ENCODE measurements around the gene B3GNT5. TPM values are rescaled to one million over a fixed set of nuclear protein-coding genes. Genes with fewer than 3 reads are reported as not detected.

Gene B3GNT5
- total RNA-seq, 2 experiments from 2014 or later = 20.2 to 22.8 TPM

GRCh38 chr3:183275937-183276336 is 22.9 kb downstream of the B3GNT5 start:
- no peak for ATAC-seq
- Mint-ChIP-seq H3K9me3 (ENCODE audit: low read depth) (no peaks in the 10 kb centered on the region), H3K27ac (no peak overlapping the region), H3K4me3 (no peak overlapping the region), H3K4me1 (peaks cover 30% of the 10 kb centered on the region), H3K27me3 (no peaks in the 10 kb centered on the region), H3K36me3 (ENCODE audit: low read depth) (peaks cover 12% of the 10 kb centered on the region)
- CTCF ChIA-PET = no interaction called here
- intact Hi-C loops (cut with DNase I, micrococcal nuclease) = no loop called here
- DNase-seq = no peak
- POLR2A ChIA-PET = interaction anchor here (1.2 kb wide), 1 partner anchor 10 kb away, joined by 5 read pairs; no protein-coding TSS in a partner anchor

DNA sequence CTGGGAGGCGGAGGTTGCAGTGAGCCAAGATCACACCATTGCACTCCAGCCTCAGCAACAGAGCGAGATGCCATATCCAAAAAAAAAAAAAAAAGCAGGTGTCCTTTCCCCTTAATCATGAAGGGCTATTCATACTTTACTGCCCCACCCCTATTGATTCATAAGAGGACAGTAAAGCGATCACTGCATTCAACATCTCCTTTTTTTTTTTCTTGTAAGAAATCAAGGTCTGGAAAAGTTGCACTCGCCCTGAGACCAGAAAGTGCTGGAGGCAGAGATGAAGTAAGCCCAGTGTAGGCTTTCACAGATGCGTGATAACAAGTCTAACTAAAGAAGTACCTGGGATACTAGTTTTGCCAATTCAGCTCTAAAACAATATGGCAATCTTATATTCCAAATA is 24.2 kb downstream of the B3GNT5 start:
- H3K9me3 Mint-ChIP-seq (ENCODE audit: low read depth) = no peaks in the 10 kb centered on the region
- DNase-seq (no peak), ATAC-seq (no peak)
- intact Hi-C loops (cut with DNase I, micrococcal nuclease) = no loop called here
- H3K4me1 Mint-ChIP-seq = peaks cover 25% of the 10 kb centered on the region
- POLR2A ChIA-PET = interaction anchor here (0.6 to 1.2 kb wide), 2 partner anchors 9 to 30 kb away, joined by 3 to 5 read pairs; no protein-coding TSS in a partner anchor
- H3K4me3 Mint-ChIP-seq = no peak overlapping the region
- peaks cover 5% of the 10 kb centered on the region for H3K36me3 Mint-ChIP-seq (ENCODE audit: low read depth)
- CTCF ChIA-PET = interaction anchor here (0.6 kb wide), 1 partner anchor 91 kb away, joined by 4 read pairs; no protein-coding TSS in a partner anchor
- no peak overlapping the region for H3K27ac Mint-ChIP-seq
- H3K27me3 Mint-ChIP-seq = no peaks in the 10 kb centered on the region

DNA sequence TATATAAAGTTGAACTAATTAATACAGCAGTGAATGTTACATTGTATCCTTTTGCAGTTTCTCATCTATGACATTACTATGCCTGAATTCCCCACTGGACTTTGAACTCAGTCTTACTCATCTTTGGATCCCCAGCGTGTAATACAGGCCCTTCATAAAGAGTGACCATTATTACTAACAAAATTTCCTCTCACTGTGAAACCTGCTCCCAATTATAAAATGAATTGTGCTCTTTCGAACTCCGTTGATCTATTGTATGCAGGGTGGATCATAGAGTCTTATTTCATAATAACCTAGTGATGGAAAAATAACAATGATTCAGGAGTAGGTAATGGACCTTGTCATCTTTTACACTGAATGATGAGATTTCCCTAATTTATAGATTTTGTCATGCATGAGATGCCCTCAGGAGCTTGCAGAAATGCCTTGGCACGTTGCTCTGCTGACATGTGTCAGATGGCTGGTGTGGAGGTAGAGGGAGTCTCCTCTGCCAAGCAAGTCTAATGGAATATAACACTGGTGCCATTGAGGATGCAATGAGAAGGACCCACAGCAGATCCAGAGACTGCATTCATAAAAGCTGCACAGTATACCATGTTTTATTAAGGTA is 25.5 kb downstream of the B3GNT5 start:
- POLR2A ChIA-PET = no interaction called here
- H3K27ac Mint-ChIP-seq = no peak overlapping the region
- peaks cover 27% of the 10 kb centered on the region for H3K4me1 Mint-ChIP-seq
- no peaks in the 10 kb centered on the region for H3K9me3 Mint-ChIP-seq (ENCODE audit: low read depth)
- H3K4me3 Mint-ChIP-seq = no peak overlapping the region
- intact Hi-C loops (cut with DNase I, micrococcal nuclease) = no loop called here
- CTCF ChIA-PET = no interaction called here
- ATAC-seq (no peak), DNase-seq (no peak)
- no peaks in the 10 kb centered on the region for H3K36me3 Mint-ChIP-seq (ENCODE audit: low read depth)
- no peaks in the 10 kb centered on the region for H3K27me3 Mint-ChIP-seq

- ChIA-PET CTCF (interaction anchor here (1.5 kb wide), 1 partner anchor 19 kb away, joined by 4 read pairs; no protein-coding TSS in a partner anchor), POLR2A (interaction anchor here (0.7 kb wide), 1 partner anchor 12 kb away, joined by 4 read pairs; no protein-coding TSS in a partner anchor)
- ATAC-seq (no peak), DNase-seq (no peak)
- intact Hi-C loops (cut with DNase I, micrococcal nuclease) = no loop called here
- H3K9me3 Mint-ChIP-seq (ENCODE audit: low read depth) = no peaks in the 10 kb centered on the region
- H3K27ac Mint-ChIP-seq = no peak overlapping the region
- H3K4me3 Mint-ChIP-seq = no peak overlapping the region
- peaks cover 29% of the 10 kb centered on the region for H3K4me1 Mint-ChIP-seq
- no peaks in the 10 kb centered on the region for H3K36me3 Mint-ChIP-seq (ENCODE audit: low read depth)
- H3K27me3 Mint-ChIP-seq = no peaks in the 10 kb centered on the region
Measured at GRCh38 chr3:183279371-183279770, 26.3 kb downstream of the B3GNT5 start.

DNA sequence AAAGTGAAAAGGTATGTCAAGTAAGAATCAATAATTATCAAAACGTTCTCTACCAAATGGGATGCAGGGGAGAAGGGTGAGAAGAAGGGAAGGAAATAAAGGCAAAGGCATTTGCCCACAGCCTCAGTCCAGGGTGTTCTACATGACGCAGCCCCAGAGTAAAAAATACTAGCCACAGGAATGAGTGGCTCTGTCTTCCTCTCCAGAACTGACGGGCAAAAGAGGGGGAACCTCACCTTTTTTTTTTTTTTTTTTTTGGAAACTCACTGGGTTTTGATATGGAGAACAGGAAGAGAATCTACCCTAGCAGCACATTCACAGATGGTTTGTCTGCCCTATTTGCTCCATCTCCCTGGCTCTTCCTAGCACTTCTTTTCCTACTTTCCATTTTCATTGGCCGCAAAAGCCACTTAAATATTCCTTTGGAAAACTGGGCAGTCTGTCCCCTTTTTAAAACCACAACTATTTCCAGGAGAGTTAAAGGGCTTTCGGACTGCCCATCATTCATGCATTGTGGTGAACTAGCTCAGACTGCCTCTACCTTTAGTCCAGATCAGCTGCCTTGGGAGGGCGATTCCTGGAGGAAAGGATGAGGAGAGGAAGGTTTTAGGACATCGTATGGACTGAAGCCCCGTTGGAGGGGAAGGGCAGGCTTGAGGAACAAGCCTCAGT is 28.2 kb downstream of the B3GNT5 start:
- Mint-ChIP-seq H3K27me3 (no peaks in the 10 kb centered on the region), H3K4me3 (no peak overlapping the region), H3K4me1 (peaks cover 31% of the 10 kb centered on the region), H3K36me3 (ENCODE audit: low read depth) (no peaks in the 10 kb centered on the region), H3K27ac (no peak overlapping the region), H3K9me3 (ENCODE audit: low read depth) (no peaks in the 10 kb centered on the region)
- no peak for DNase-seq
- POLR2A ChIA-PET = no interaction called here
- no peak for ATAC-seq
- intact Hi-C loops (cut with DNase I, micrococcal nuclease) = loop anchor here in 1 of 2 experiments (10.0 kb wide), 2 partner anchors 296 to 486 kb away; partner anchors contain the start of genes ATP11B and DCUN1D1
- CTCF ChIA-PET = interaction anchor here (1.0 to 2.6 kb wide), 3 partner anchors 10 to 101 kb away, joined by 3 to 6 read pairs (median 3); no protein-coding TSS in a partner anchor

DNA sequence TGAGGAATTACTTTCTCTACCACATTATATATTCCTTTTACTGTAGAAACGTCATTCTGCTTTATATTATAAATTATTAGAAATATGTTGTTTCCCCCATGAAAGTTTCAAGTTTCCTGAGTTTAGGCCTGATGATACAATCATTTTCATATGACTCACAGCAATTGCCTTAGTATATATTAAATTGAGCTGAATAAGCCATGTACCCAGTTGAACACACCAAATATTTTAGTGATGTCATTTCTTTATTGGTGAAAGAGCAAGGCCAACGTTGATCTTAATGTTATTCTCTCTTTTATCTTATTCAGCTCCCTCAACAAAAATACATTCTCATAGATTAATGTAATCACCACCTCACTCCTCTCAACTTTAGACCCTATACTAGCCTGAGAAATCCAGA is 30.8 kb downstream of the B3GNT5 start:
- H3K4me3 Mint-ChIP-seq = no peak overlapping the region
- DNase-seq = no peak
- peaks cover 43% of the 10 kb centered on the region for H3K4me1 Mint-ChIP-seq
- H3K27me3 Mint-ChIP-seq = no peaks in the 10 kb centered on the region
- no peak for ATAC-seq
- no peaks in the 10 kb centered on the region for H3K9me3 Mint-ChIP-seq (ENCODE audit: low read depth)
- peaks cover 2% of the 10 kb centered on the region for H3K36me3 Mint-ChIP-seq (ENCODE audit: low read depth)
- ChIA-PET CTCF (interaction anchor here (1.0 to 3.3 kb wide), 3 partner anchors 12 to 102 kb away, joined by 4 to 15 read pairs (median 6); no protein-coding TSS in a partner anchor), POLR2A (no interaction called here)
- intact Hi-C loops (cut with DNase I, micrococcal nuclease) = loop anchor here (2.0 to 10.0 kb wide), 3 partner anchors 73 to 489 kb away; partner anchors contain the start of genes ATP11B (in 1 of the 2) and DCUN1D1 (in 1 of the 2)
- H3K27ac Mint-ChIP-seq = peak overlapping the region; percentile 52

- POLR2A ChIA-PET = interaction anchor here (0.7 to 2.2 kb wide), 2 partner anchors 18 to 197 kb away, joined by 3 to 39 read pairs; no protein-coding TSS in a partner anchor
- intact Hi-C loops (cut with DNase I, micrococcal nuclease) = loop anchor here (2.0 to 10.0 kb wide), 3 partner anchors 74 to 490 kb away; partner anchors contain the start of genes ATP11B (in 1 of the 2) and DCUN1D1 (in 1 of the 2)
- CTCF ChIA-PET = interaction anchor here (1.3 to 3.3 kb wide), 5 partner anchors 10 to 99 kb away, joined by 3 to 18 read pairs (median 12); no protein-coding TSS in a partner anchor
Measured at GRCh38 chr3:183284570-183284969, 31.5 kb downstream of the B3GNT5 start.

DNA sequence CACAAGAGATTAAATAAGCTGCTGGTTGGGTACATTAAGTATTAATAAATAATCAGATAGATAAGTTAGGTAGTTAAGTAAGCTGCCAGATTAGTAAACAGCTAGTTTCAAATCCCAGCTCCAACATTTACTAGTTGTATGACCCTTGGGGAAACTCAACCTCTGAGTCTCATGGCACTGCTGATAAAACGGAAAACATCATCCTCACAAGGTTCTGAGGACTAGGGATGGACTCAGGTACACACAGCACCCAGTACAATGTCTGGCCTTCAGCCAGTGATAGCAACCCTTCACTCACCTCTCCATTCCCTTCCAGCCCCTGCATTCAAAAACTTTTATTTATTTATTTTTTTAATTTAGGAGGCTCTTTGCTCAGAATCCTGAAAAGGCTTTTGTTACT is 32.3 kb downstream of the B3GNT5 start:
- ATAC-seq = no peak
- no peak for DNase-seq
- H3K4me1 Mint-ChIP-seq = peaks cover 43% of the 10 kb centered on the region
- POLR2A ChIA-PET = interaction anchor here (1.2 to 2.2 kb wide), 7 partner anchors 9 to 270 kb away, joined by 4 to 39 read pairs (median 6); partner anchors contain the start of genes B3GNT5 and KLHL6
- CTCF ChIA-PET = interaction anchor here (0.9 to 3.3 kb wide), 11 partner anchors 10 to 100 kb away, joined by 3 to 18 read pairs (median 5); no protein-coding TSS in a partner anchor
- peak overlapping the region; percentile 56 for H3K4me3 Mint-ChIP-seq
- no peaks in the 10 kb centered on the region for H3K27me3 Mint-ChIP-seq
- H3K9me3 Mint-ChIP-seq (ENCODE audit: low read depth) = no peaks in the 10 kb centered on the region
- peak overlapping the region; percentile 98 for H3K27ac Mint-ChIP-seq
- intact Hi-C loops (cut with DNase I, micrococcal nuclease) = loop anchor here (1.0 to 10.0 kb wide), 8 partner anchors 32 to 491 kb away; partner anchors contain the start of genes ATP11B (in 1 of the 2), B3GNT5 (in 1 of the 2), DCUN1D1 (in 1 of the 2) and KLHL24 (in 1 of the 2)
- H3K36me3 Mint-ChIP-seq (ENCODE audit: low read depth) = peaks cover 2% of the 10 kb centered on the region

More at GRCh38 chr3:183284570-183284969, 31.5 kb downstream of the B3GNT5 start:
- H3K4me3 Mint-ChIP-seq = no peak overlapping the region
- peak overlapping the region; percentile 98 for H3K27ac Mint-ChIP-seq
- peaks cover 2% of the 10 kb centered on the region for H3K36me3 Mint-ChIP-seq (ENCODE audit: low read depth)
- H3K4me1 Mint-ChIP-seq = peaks cover 43% of the 10 kb centered on the region
- DNase-seq (no peak), ATAC-seq (no peak)
- H3K27me3 Mint-ChIP-seq = no peaks in the 10 kb centered on the region
- H3K9me3 Mint-ChIP-seq (ENCODE audit: low read depth) = no peaks in the 10 kb centered on the region

GRCh38 chr3:183285828-183286457 is 32.9 kb downstream of the B3GNT5 start:
- H3K27ac Mint-ChIP-seq = peak overlapping the region; percentile 98
- ChIA-PET CTCF (interaction anchor here (0.9 to 3.3 kb wide), 12 partner anchors 11 to 163 kb away, joined by 3 to 18 read pairs (median 4); no protein-coding TSS in a partner anchor), POLR2A (interaction anchor here (0.6 to 2.2 kb wide), 12 partner anchors 9 to 270 kb away, joined by 3 to 39 read pairs (median 4); partner anchors contain the start of genes B3GNT5, KLHL6 and LAMP3)
- H3K36me3 Mint-ChIP-seq (ENCODE audit: low read depth) = peaks cover 2% of the 10 kb centered on the region
- intact Hi-C loops (cut with DNase I, micrococcal nuclease) = loop anchor here (1.0 to 10.0 kb wide), 16 partner anchors 20 to 491 kb away; partner anchors contain the start of genes B3GNT5 (in 2 of the 2), KLHL6 (in 2 of the 2), ATP11B (in 1 of the 2) and DCUN1D1 (in 1 of the 2)
- H3K4me1 Mint-ChIP-seq = peaks cover 43% of the 10 kb centered on the region
- H3K4me3 Mint-ChIP-seq = peak overlapping the region; percentile 56
- DNase-seq (peak; percentile 97), ATAC-seq (peak; percentile 93)
- no peaks in the 10 kb centered on the region for H3K9me3 Mint-ChIP-seq (ENCODE audit: low read depth)
- no peaks in the 10 kb centered on the region for H3K27me3 Mint-ChIP-seq

DNA sequence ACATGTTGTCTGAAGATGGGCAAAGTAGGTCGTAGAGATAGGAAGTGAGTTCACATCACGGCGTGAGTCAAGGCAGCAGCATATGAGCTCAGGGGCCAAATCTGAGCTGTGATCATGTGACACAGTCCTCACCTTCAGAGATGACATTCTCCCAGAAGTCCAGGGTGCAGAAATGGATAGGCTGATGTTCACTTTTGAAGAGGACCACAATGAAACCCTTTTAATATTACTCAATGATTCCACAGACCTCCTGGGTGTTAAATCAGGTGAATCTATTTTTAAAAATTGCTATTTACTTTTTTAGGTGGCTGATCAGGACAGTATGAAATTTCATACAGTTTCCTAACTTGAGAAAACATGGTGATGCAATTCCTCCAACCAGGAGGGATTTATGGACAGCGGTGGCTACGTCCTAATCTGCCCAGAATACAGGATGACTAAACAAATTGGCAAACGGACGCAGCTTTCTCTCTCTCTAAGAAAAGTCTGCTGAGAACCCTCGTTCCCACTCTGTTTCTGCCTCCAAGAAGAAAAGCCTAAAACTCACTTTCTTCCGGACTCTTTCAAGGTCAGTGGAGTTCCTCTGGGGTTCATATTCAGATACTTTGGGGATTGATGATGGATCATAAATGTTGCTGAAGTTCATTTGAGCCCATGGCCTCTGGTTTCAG is 34.4 kb downstream of the B3GNT5 start:
- peak; percentile 8 for ATAC-seq
- peaks cover 2% of the 10 kb centered on the region for H3K36me3 Mint-ChIP-seq (ENCODE audit: low read depth)
- POLR2A ChIA-PET = no interaction called here
- peaks cover 43% of the 10 kb centered on the region for H3K4me1 Mint-ChIP-seq
- H3K27me3 Mint-ChIP-seq = no peaks in the 10 kb centered on the region
- peak overlapping the region; percentile 56 for H3K4me3 Mint-ChIP-seq
- CTCF ChIA-PET = interaction anchor here (0.6 to 2.9 kb wide), 5 partner anchors 20 to 993 kb away, joined by 3 to 18 read pairs (median 4); no protein-coding TSS in a partner anchor
- no peaks in the 10 kb centered on the region for H3K9me3 Mint-ChIP-seq (ENCODE audit: low read depth)
- H3K27ac Mint-ChIP-seq = peak overlapping the region; percentile 98
- intact Hi-C loops (cut with DNase I, micrococcal nuclease) = loop anchor here (2.0 to 10.0 kb wide), 6 partner anchors 45 to 493 kb away; partner anchors contain the start of genes ATP11B (in 1 of the 2), DCUN1D1 (in 1 of the 2) and KLHL24 (in 1 of the 2)
- DNase-seq = peak; percentile 51
